Mucosa of stomach (tissue), 1 donor: ENCODE measurements around the gene ANXA2R.

Experiments
- H3K27me3 ChIP-seq: one replicate; pipeline ENCODE4 v1.7.0; 2013; ENCODE audit warnings: mild to moderate bottlenecking, low read length; ENCODE audit not compliant: control insufficient read depth, insufficient read depth
- H3K36me3 ChIP-seq: one replicate; pipeline ENCODE4 v1.7.0; 2013; ENCODE audit warnings: low read length; ENCODE audit not compliant: control insufficient read depth, insufficient read depth
- H3K4me1 ChIP-seq: one replicate; pipeline ENCODE4 v1.7.0; 2013; ENCODE audit warnings: mild to moderate bottlenecking, low read length; ENCODE audit not compliant: control insufficient read depth, insufficient read depth
- H3K4me3 ChIP-seq: one replicate; pipeline ENCODE4 v1.7.0; 2013; ENCODE audit warnings: low read length
- H3K9ac ChIP-seq: one replicate; pipeline ENCODE4 v1.7.0; 2013; ENCODE audit warnings: mild to moderate bottlenecking, low read length, moderate library complexity
- H3K9me3 ChIP-seq: one replicate; pipeline ENCODE4 v1.7.0; 2013; ENCODE audit warnings: mild to moderate bottlenecking, low read length, moderate library complexity; ENCODE audit not compliant: control insufficient read depth
- donor health status: Pancreatic carcinoma.

Gene ANXA2R

GRCh38 chr5:43019614-43020398 lies 20.3 kb downstream of the ANXA2R start:
- H3K4me3 ChIP-seq = peak overlapping the region; percentile 38
- peaks cover 15% of the 10 kb centered on the region for H3K4me1 ChIP-seq
- H3K9me3 ChIP-seq = no peaks in the 10 kb centered on the region
- H3K27me3 ChIP-seq = peaks cover 75% of the 10 kb centered on the region
- no peaks in the 10 kb centered on the region for H3K36me3 ChIP-seq
- peak overlapping the region; percentile 36 for H3K9ac ChIP-seq

GRCh38 chr5:43019291-43019613 lies 20.9 kb downstream of the ANXA2R start:
- no peak overlapping the region for H3K4me3 ChIP-seq
- H3K9ac ChIP-seq = peak overlapping the region; percentile 12
- peaks cover 15% of the 10 kb centered on the region for H3K4me1 ChIP-seq
- no peaks in the 10 kb centered on the region for H3K36me3 ChIP-seq
- H3K9me3 ChIP-seq = no peaks in the 10 kb centered on the region
- H3K27me3 ChIP-seq = peaks cover 72% of the 10 kb centered on the region

- no peaks in the 10 kb centered on the region for H3K36me3 ChIP-seq
- H3K9ac ChIP-seq = peak overlapping the region; percentile 58
- H3K4me3 ChIP-seq = no peak overlapping the region
- peaks cover 15% of the 10 kb centered on the region for H3K4me1 ChIP-seq
- peaks cover 72% of the 10 kb centered on the region for H3K27me3 ChIP-seq
- H3K9me3 ChIP-seq = no peaks in the 10 kb centered on the region
Observed at GRCh38 chr5:43017428-43017815, 22.7 kb downstream of the ANXA2R start.

GRCh38 chr5:43016217-43016779 lies 23.8 kb downstream of the ANXA2R start:
- no peaks in the 10 kb centered on the region for H3K9me3 ChIP-seq
- H3K4me1 ChIP-seq = peaks cover 15% of the 10 kb centered on the region
- no peak overlapping the region for H3K4me3 ChIP-seq
- H3K36me3 ChIP-seq = no peaks in the 10 kb centered on the region
- H3K27me3 ChIP-seq = peaks cover 69% of the 10 kb centered on the region
- no peak overlapping the region for H3K9ac ChIP-seq

- no peak overlapping the region for H3K9ac ChIP-seq
- H3K4me3 ChIP-seq = no peak overlapping the region
- H3K27me3 ChIP-seq = peaks cover 68% of the 10 kb centered on the region
- no peaks in the 10 kb centered on the region for H3K9me3 ChIP-seq
- H3K36me3 ChIP-seq = no peaks in the 10 kb centered on the region
- H3K4me1 ChIP-seq = peaks cover 9% of the 10 kb centered on the region
Observed at GRCh38 chr5:43014522-43014921, 25.6 kb downstream of the ANXA2R start.

GRCh38 chr5:43010935-43011315 lies 29.2 kb downstream of the ANXA2R start:
- peaks cover 66% of the 10 kb centered on the region for H3K27me3 ChIP-seq
- H3K4me1 ChIP-seq = peaks cover 14% of the 10 kb centered on the region

GRCh38 chr5:43008363-43009153 lies 31.6 kb downstream of the ANXA2R start:
- Histone ChIP-seq H3K4me1 (peaks cover 14% of the 10 kb centered on the region), H3K9ac (peak overlapping the region; percentile 48), H3K9me3 (no peaks in the 10 kb centered on the region), H3K36me3 (no peaks in the 10 kb centered on the region), H3K4me3 (peak overlapping the region; percentile 37), H3K27me3 (peaks cover 61% of the 10 kb centered on the region)

More at GRCh38 chr5:43010935-43011315, 29.2 kb downstream of the ANXA2R start:
- H3K4me3 ChIP-seq = no peak overlapping the region
- H3K9me3 ChIP-seq = no peaks in the 10 kb centered on the region
- no peak overlapping the region for H3K9ac ChIP-seq
- no peaks in the 10 kb centered on the region for H3K36me3 ChIP-seq

GRCh38 chr5:43007911-43008362 lies 32.2 kb downstream of the ANXA2R start:
- no peaks in the 10 kb centered on the region for H3K9me3 ChIP-seq
- peaks cover 62% of the 10 kb centered on the region for H3K27me3 ChIP-seq
- H3K36me3 ChIP-seq = no peaks in the 10 kb centered on the region
- peaks cover 14% of the 10 kb centered on the region for H3K4me1 ChIP-seq
- peak overlapping the region; percentile 35 for H3K9ac ChIP-seq
- peak overlapping the region; percentile 37 for H3K4me3 ChIP-seq

- Histone ChIP-seq H3K4me3 (peak overlapping the region; percentile 37), H3K9me3 (no peaks in the 10 kb centered on the region), H3K4me1 (peaks cover 14% of the 10 kb centered on the region), H3K27me3 (peaks cover 67% of the 10 kb centered on the region), H3K36me3 (no peaks in the 10 kb centered on the region), H3K9ac (peak overlapping the region; percentile 35)
Observed at GRCh38 chr5:43007246-43007910, 32.7 kb downstream of the ANXA2R start.

- Histone ChIP-seq H3K4me3 (no peak overlapping the region), H3K27me3 (peaks cover 72% of the 10 kb centered on the region), H3K4me1 (peaks cover 14% of the 10 kb centered on the region), H3K9ac (no peak overlapping the region), H3K9me3 (no peaks in the 10 kb centered on the region), H3K36me3 (no peaks in the 10 kb centered on the region)
Observed at GRCh38 chr5:43006424-43007202, 33.5 kb downstream of the ANXA2R start.

- Histone ChIP-seq H3K27me3 (peaks cover 76% of the 10 kb centered on the region), H3K4me3 (no peak overlapping the region), H3K9ac (no peak overlapping the region)
Observed at GRCh38 chr5:43005031-43005430, 35.1 kb downstream of the ANXA2R start.

More at GRCh38 chr5:43005031-43005430, 35.1 kb downstream of the ANXA2R start:
- H3K4me1 ChIP-seq = peaks cover 10% of the 10 kb centered on the region
- no peaks in the 10 kb centered on the region for H3K9me3 ChIP-seq
- H3K36me3 ChIP-seq = no peaks in the 10 kb centered on the region
